Heart right ventricle (tissue), 16 donors: ENCODE results near the gene STOML2. TPM values are rescaled to one million over a fixed set of nuclear protein-coding genes. Genes with fewer than 3 reads are reported as not detected.

Source experiments
- ATAC-seq, 8 donors: fragments of 200-7000 bp; cut with Tn5 transposase; one replicate each; pipeline ENCODE4 v1.9.1; 2020; ENCODE audit warnings: mild to moderate bottlenecking in 8 of 8, moderate library complexity in 8 of 8, moderate number of reproducible peaks in 1 of 8
- DNase-seq, 2 donors: peaks; one replicate each; pipeline ENCODE4 v3.0.0-alpha.2; 2020
- H3K27ac ChIP-seq, 10 donors: fragments of 200-600 bp; sonication (generic) in 2 of 10; one replicate each; pipeline versions ENCODE4 v1.5.0 to v1.8.0; 2020 to 2022; ENCODE audit warnings: mild to moderate bottlenecking in 3 of 10
- H3K27me3 ChIP-seq, 7 donors: fragments of 200-600 bp; one replicate each; pipeline ENCODE4 v1.8.0; 2021 to 2022; ENCODE audit warnings: mild to moderate bottlenecking in 2 of 7
- H3K36me3 ChIP-seq, 9 donors: fragments of 200-600 bp; sonication (generic) in 1 of 9; one replicate each; pipeline versions ENCODE4 v1.5.0 to v1.8.0; 2020 to 2022; ENCODE audit warnings: mild to moderate bottlenecking in 2 of 9
- H3K4me1 ChIP-seq, 9 donors: fragments of 200-600 bp; sonication (generic) in 1 of 9; one replicate each; pipeline versions ENCODE4 v1.5.0 to v1.8.0; 2020 to 2022; ENCODE audit warnings: mild to moderate bottlenecking in 4 of 9
- H3K4me3 ChIP-seq, 10 donors: fragments of 200-600 bp; sonication (generic) in 2 of 10; one replicate each; pipeline versions ENCODE4 v1.5.0 to v1.8.0; 2020 to 2022; ENCODE audit warnings: mild to moderate bottlenecking in 7 of 10, moderate library complexity in 2 of 10
- H3K9me3 ChIP-seq, 11 donors: fragments of 200-600 bp in 10 of 11; sonication (generic) in 2 of 11; one replicate each; pipeline versions ENCODE4 v1.5.0 to v1.8.0; 2013 to 2022; ENCODE audit warnings: mild to moderate bottlenecking in 2 of 11, control low read depth in 1 of 11, moderate library complexity in 1 of 11
- WGBS, 2 donors: extraction: QIAGEN DNeasy Blood & Tissue Kit; methylation state at CpG; one replicate each; pipeline ENCODE4 v1.1.7; 2013; ENCODE audit warnings: inconsistent platforms in 1 of 2; 5-methylcytosine and 5-hydroxymethylcytosine counted together
- intact Hi-C, 10 donors: fragments of 100-400 bp; cut with DNase I; formaldehyde crosslinking; loops; one replicate each; pipeline versions ENCODE4 v1.11.1 to v1.14.2; 2022
- polyA plus RNA-seq, 2 donors: library from polyadenylated mRNA; stranded (reverse); fragments of 200-250 nt; gene quantifications; one replicate each; pipeline ENCODE4 v1.2.3, GENCODE V29; 2013
- total RNA-seq, 10 donors: library from RNA; stranded (reverse); fragmentation: NEBNext Ultra II Directional in 3 of 10; extraction: Animal tissue kit (Norgen Biotek cat#: 25700) in 3 of 10; gene quantifications; one replicate each; pipeline versions ENCODE4 v1.2.1 to v1.2.4, GENCODE V29; 2021 to 2023
- TF ChIP-seq, protein P1 (sequence below), 9 donors: fragments of 200-600 bp; sonication (generic) in 2 of 9; IDR thresholded peaks; one replicate each; pipeline versions ENCODE4 v1.5.0 to v1.8.0; 2021 to 2022; ENCODE audit warnings: antibody characterized with exemption in 9 of 9, mild to moderate bottlenecking in 5 of 9, moderate library complexity in 1 of 9
- donor health status: Arrhythmogenic right ventricular cardiomyopathy.
- donor health status: ischemic (EF 13 %, LVEDD 7.1; RV severe dilation, severe dysfunction).
- donor health status: healthy with polysubstance abuse.
- donor health status: DM: no; HTN: yes; CAD: no.
- donor health status: DM: no; HTN: no; CAD: no.
- donor health status: ischemic (EF 25% LVEDD 6.9; RV normal size, moderate dysfunction).
- donor health status: ischemic (EF 25% LVEDD 5.7; RV mildly dilated, moderate dysfunction).
- donor health status: healthy.
- donor health status: DM: yes; HTN: yes; CAD: no.
- donor health status: Ischemic cardiomyopathy.
- donor health status: ischemic (EF 35%, LVEDD 5.7; RV mildly dilated, moderate dysfunction).
- donor health status: nonischemic (EF 11% LVEDD 7.7; RV severe dilation, severe dysfunction).
- donor health status: DM: yes; HTN: yes; CAD: no.
- donor health status: PGD.
- donor health status: ischemic (EF 29% LVEDD 5.4; RV normal size, mild dysfunction).
- donor health status: nonischemic (EF 23%, LVEDD 6.1; RV moderate dilation, normal function).

STOML2 gene
- total and polyA plus RNA-seq, 12 donors: 43.7 to 153 (median 127) TPM

GRCh38 chr9:35106343-35106730 is 3.4 kb upstream of the STOML2 start:
- Histone ChIP-seq H3K36me3 (peaks cover 0 to 56% (median 39%) of the 10 kb centered on the region in 9 donors), H3K27ac (no peak overlapping the region), H3K9me3 (no peaks in the 10 kb centered on the region), H3K4me1 (peaks cover 10 to 47% (median 39%) of the 10 kb centered on the region in 9 donors), H3K4me3 (no peak overlapping the region), H3K27me3 (no peaks in the 10 kb centered on the region)
- TF ChIP-seq, protein P1, sequence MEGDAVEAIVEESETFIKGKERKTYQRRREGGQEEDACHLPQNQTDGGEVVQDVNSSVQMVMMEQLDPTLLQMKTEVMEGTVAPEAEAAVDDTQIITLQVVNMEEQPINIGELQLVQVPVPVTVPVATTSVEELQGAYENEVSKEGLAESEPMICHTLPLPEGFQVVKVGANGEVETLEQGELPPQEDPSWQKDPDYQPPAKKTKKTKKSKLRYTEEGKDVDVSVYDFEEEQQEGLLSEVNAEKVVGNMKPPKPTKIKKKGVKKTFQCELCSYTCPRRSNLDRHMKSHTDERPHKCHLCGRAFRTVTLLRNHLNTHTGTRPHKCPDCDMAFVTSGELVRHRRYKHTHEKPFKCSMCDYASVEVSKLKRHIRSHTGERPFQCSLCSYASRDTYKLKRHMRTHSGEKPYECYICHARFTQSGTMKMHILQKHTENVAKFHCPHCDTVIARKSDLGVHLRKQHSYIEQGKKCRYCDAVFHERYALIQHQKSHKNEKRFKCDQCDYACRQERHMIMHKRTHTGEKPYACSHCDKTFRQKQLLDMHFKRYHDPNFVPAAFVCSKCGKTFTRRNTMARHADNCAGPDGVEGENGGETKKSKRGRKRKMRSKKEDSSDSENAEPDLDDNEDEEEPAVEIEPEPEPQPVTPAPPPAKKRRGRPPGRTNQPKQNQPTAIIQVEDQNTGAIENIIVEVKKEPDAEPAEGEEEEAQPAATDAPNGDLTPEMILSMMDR (IDR thresholded peaks at IDR 0.05): no peak
- ATAC-seq: no peak
- DNase-seq: no peak
- intact Hi-C loops: loop anchor here in 1 of 10 donors (10.0 kb wide), 1 partner anchor 112 kb away; no protein-coding TSS in a partner anchor
- 92 to 93% methylated on average over 7 of the region's 7 CpGs for WGBS, 2 donors

DNA sequence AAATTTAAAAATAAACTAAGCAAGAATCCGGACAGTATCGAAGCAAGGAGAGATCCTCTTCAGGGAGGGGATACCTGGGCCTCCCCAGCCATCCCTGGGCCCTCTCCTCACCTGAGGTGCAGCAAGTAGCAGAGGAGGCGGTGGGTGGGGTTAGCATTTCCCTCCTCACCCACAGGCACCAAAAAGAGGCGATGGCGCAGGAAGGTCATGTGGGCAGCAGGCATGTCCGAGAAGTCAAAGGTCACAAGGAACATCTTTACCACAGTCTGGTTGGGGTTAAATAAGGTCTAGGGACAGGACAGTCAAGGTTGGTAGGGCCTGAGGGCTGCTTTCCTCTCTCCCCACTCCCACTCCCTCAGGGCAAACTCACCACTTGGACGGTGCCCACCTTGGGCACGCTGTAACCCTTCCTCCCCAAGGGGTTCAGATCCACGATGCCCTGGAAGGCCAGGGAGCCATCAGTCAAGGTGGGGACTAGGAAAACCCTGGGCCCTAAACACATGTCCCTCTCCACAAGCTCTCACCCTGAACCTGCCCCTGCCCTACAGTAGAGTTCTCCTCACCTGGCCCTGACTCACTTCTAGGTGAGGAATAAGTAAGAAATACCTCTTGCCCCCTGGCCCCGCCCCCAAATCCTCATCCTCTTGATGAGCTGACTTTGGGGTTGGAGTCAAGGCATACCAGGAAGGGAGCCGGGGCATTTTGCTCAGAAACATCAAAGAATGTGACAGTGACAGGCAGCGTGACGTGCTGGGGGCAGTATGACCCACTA is 2.8 kb upstream of the STOML2 start:
- Histone ChIP-seq H3K36me3 (peaks cover 0 to 62% (median 41%) of the 10 kb centered on the region in 9 donors), H3K9me3 (no peaks in the 10 kb centered on the region), H3K27me3 (no peaks in the 10 kb centered on the region), H3K4me1 (peaks cover 9 to 44% (median 37%) of the 10 kb centered on the region in 9 donors), H3K27ac (no peak overlapping the region), H3K4me3 (no peak overlapping the region)
- no peak for ATAC-seq
- TF ChIP-seq, protein P1 (IDR thresholded peaks at IDR 0.05): no peak
- no peak for DNase-seq
- intact Hi-C loops: loop anchor here in 1 of 10 donors (10.0 kb wide), 1 partner anchor 111 kb away; no protein-coding TSS in a partner anchor
- WGBS, 2 donors: 94 to 95% methylated on average over 13 of the region's 13 CpGs

DNA sequence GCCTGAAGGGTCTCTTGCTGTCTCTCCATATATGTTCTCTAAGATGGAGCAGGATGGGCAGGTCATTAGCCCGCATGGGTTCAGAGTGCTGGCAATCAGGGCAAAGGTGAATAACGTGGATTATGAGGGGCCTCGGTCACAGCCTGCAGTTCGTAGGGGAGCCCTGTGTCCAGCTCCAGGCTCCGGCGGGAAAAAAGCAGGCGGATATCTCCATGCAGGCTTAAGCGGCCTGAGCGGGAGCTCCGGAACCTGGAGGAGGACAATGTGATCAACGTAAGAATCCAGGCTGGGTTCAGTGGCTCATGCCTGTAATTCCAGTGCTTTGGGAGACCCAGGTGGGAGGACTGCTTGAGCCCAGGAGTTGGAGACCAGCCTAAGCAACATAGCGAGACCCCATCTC is 2.2 kb upstream of the STOML2 start:
- no peak for ATAC-seq
- DNase-seq: no peak
- intact Hi-C loops: loop anchor here in 1 of 10 donors (10.0 kb wide), 1 partner anchor 110 kb away; no protein-coding TSS in a partner anchor
- Histone ChIP-seq H3K27ac (no peak overlapping the region), H3K27me3 (no peaks in the 10 kb centered on the region), H3K36me3 (peaks cover 0 to 68% (median 48%) of the 10 kb centered on the region in 9 donors), H3K4me3 (no peak overlapping the region), H3K4me1 (peaks cover 3 to 37% (median 30%) of the 10 kb centered on the region in 9 donors), H3K9me3 (no peaks in the 10 kb centered on the region)
- TF ChIP-seq, protein P1 (IDR thresholded peaks at IDR 0.05): no peak
- WGBS, 2 donors: 89 to 92% methylated on average over 12 of the region's 12 CpGs

GRCh38 chr9:35104586-35104985 is 1.7 kb upstream of the STOML2 start:
- WGBS, 2 donors: 89 to 90% methylated on average over 4 of the region's 4 CpGs

More at GRCh38 chr9:35104586-35104985, 1.7 kb upstream of the STOML2 start:
- intact Hi-C loops: loop anchor here in 1 of 10 donors (10.0 kb wide), 1 partner anchor 110 kb away; no protein-coding TSS in a partner anchor
- TF ChIP-seq, protein P1 (IDR thresholded peaks at IDR 0.05): no peak
- H3K4me1 ChIP-seq: peaks cover 3 to 33% (median 25%) of the 10 kb centered on the region in 9 donors
- no peak for ATAC-seq
- no peaks in the 10 kb centered on the region for H3K9me3 ChIP-seq
- DNase-seq: no peak
- peak overlapping the region in 1 of 10 donors; percentile 91 for H3K27ac ChIP-seq
- H3K36me3 ChIP-seq: peaks cover 0 to 73% (median 53%) of the 10 kb centered on the region in 9 donors
- H3K27me3 ChIP-seq: no peaks in the 10 kb centered on the region
- no peak overlapping the region for H3K4me3 ChIP-seq
